ENCODE measurements around the gene NBPF12. TPM values are rescaled to one million over a fixed set of nuclear protein-coding genes. Genes with fewer than 3 reads are reported as not detected.
"Not testable (repeated sequence)": the region's sequence is repeated elsewhere in the genome, so short reads cannot be mapped to it uniquely, and the experiment has no call there.

Gene NBPF12
- total RNA-seq, 2 experiments from 2014 or later = 16.5 to 33.5 TPM

DNA sequence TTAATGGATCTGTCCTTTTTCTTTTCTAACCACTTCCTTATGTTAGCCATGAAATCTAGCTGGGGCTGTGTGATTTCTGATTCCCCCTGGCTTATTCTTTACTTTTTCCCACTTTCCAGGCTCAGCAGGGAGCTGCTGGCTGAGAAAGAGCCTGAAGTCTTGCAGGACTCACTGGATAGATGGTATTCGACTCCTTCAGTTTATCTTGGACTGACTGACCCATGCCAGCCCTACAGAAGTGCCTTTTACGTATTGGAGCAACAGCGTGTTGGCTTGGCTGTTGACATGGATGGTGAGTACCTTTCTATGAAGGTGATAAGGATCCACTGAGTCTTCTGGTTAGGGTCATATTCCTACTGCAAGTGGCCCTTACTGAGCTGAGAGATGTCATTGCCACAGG lies 51.3 kb downstream of the NBPF12 start:
- H3K27ac ChIP-seq (ENCODE audit: low read depth, low read length, poor library complexity, severe bottlenecking); H3K79me2 ChIP-seq (ENCODE audit: insufficient read depth, low read depth, low read length); H3K4me1 ChIP-seq (ENCODE audit: insufficient read depth, low read length, poor library complexity, severe bottlenecking); H3K4me3 ChIP-seq (ENCODE audit: low read depth, low read length, poor library complexity, severe bottlenecking); H2AFZ ChIP-seq (ENCODE audit: low read length); H3K4me2 ChIP-seq (ENCODE audit: low read length); H3K9me3 ChIP-seq (ENCODE audit: low read length); H4K20me1 ChIP-seq (ENCODE audit: insufficient read depth, low read length); POLR2A ChIA-PET; DNase-seq (ENCODE audit: low spot score); H3K9me2 ChIP-seq (ENCODE audit: insufficient read depth, low read length); CTCF ChIA-PET (ENCODE audit: unreplicated experiment); intact Hi-C loops (cut with micrococcal nuclease; ENCODE audit: unreplicated experiment): not testable (repeated sequence)
- BruUV-seq (replicated peaks) = TSS peak; percentile 59
- peaks cover 16% of the 10 kb centered on the region for H3K36me3 ChIP-seq (ENCODE audit: insufficient read depth, low read length)

DNA sequence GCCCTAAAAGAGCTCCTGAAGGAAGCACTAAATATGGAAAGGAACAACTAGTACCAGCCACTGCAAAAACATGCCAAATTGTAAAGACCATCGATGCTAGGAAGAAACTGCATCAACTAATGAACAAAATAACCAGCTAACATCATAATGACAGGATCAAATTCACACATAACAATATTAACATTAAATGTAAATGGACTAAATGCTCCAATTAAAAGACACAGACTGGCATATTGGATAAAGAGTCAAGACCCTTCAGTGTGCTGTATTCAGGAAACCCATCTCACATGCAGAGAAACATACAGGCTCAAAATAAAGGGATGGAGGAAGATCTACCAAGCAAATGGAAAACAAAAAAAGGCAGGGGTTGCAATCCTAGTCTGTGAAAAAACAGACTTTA lies 70.4 kb downstream of the NBPF12 start:
- H3K27ac ChIP-seq (ENCODE audit: low read depth, low read length, poor library complexity, severe bottlenecking); H3K4me3 ChIP-seq (ENCODE audit: low read depth, low read length, poor library complexity, severe bottlenecking); H3K9me2 ChIP-seq (ENCODE audit: insufficient read depth, low read length); BruUV-seq (replicated peaks); CTCF ChIA-PET (ENCODE audit: unreplicated experiment); H3K9me3 ChIP-seq (ENCODE audit: low read length); H3K4me2 ChIP-seq (ENCODE audit: low read length); intact Hi-C loops (cut with micrococcal nuclease; ENCODE audit: unreplicated experiment); POLR2A ChIA-PET; H4K20me1 ChIP-seq (ENCODE audit: insufficient read depth, low read length); H2AFZ ChIP-seq (ENCODE audit: low read length); H3K4me1 ChIP-seq (ENCODE audit: insufficient read depth, low read length, poor library complexity, severe bottlenecking); DNase-seq (ENCODE audit: low spot score); H3K79me2 ChIP-seq (ENCODE audit: insufficient read depth, low read depth, low read length): not testable (repeated sequence)
- H3K36me3 ChIP-seq (ENCODE audit: insufficient read depth, low read length) = peaks cover 20% of the 10 kb centered on the region

DNA sequence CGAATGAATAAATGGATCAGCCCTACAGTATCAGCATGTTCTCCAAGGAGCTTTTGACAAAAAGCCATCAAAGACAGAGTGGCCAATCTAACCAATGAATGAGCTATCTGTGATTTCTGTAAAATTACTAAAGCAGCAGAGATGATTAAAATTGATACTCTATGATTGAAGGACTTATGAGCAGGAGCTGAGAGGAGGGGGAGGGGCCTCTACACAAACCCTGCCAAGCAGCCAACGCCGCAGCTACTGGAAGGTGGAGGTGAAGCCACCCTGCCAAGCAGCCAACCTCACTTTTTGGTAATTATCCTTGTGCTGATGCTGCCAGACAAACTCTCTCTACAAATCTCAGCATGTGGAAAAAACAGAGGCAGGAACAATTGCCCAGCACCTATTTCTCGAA lies 88.9 kb downstream of the NBPF12 start:
- CTCF ChIA-PET (ENCODE audit: unreplicated experiment); H3K4me1 ChIP-seq (ENCODE audit: insufficient read depth, low read length, poor library complexity, severe bottlenecking); intact Hi-C loops (cut with micrococcal nuclease; ENCODE audit: unreplicated experiment); H3K27ac ChIP-seq (ENCODE audit: low read depth, low read length, poor library complexity, severe bottlenecking); H4K20me1 ChIP-seq (ENCODE audit: insufficient read depth, low read length); DNase-seq (ENCODE audit: low spot score); H3K9me2 ChIP-seq (ENCODE audit: insufficient read depth, low read length); H3K9me3 ChIP-seq (ENCODE audit: low read length); H2AFZ ChIP-seq (ENCODE audit: low read length); H3K4me2 ChIP-seq (ENCODE audit: low read length); H3K4me3 ChIP-seq (ENCODE audit: low read depth, low read length, poor library complexity, severe bottlenecking); H3K79me2 ChIP-seq (ENCODE audit: insufficient read depth, low read depth, low read length); BruUV-seq (replicated peaks): not testable (repeated sequence)
- peaks cover 94% of the 10 kb centered on the region for H3K36me3 ChIP-seq (ENCODE audit: insufficient read depth, low read length)
- POLR2A ChIA-PET = interaction anchor here (0.9 to 2.0 kb wide), 2 partner anchors 16 to 58 kb away, joined by 3 to 5 read pairs; no protein-coding TSS in a partner anchor

DNA sequence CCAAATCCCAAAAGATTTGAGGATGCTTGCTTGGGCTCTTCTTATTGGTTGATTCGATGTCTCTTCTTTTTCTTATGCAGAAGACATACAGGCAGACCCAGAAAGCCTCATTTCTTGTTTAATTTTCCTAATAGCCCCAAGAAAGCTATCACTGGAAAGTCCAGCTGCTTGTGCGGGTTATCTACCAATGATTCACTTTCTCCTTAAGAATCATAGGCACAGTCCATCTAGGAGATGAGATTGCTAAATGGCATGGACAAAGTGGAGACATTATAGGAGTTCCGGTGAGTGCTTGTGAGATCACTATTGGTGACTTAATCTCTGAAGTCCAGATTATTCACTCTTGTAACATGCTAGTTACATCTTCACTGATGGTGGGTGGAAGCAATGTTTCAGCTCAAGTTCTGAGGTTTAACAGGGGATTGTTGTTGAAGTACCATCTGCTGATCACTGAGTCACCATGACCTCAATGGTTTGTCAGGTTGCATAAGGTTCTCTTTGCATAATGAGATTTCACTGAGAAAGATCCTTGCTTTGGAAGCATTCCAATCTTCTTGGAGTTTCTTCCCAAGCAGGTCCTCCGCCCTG lies 92.0 kb downstream of the NBPF12 start:
- H3K9me3 ChIP-seq (ENCODE audit: low read length); H3K9me2 ChIP-seq (ENCODE audit: insufficient read depth, low read length); intact Hi-C loops (cut with micrococcal nuclease; ENCODE audit: unreplicated experiment); BruUV-seq (replicated peaks); H4K20me1 ChIP-seq (ENCODE audit: insufficient read depth, low read length); H3K4me2 ChIP-seq (ENCODE audit: low read length); CTCF ChIA-PET (ENCODE audit: unreplicated experiment); H2AFZ ChIP-seq (ENCODE audit: low read length); DNase-seq (ENCODE audit: low spot score); H3K4me3 ChIP-seq (ENCODE audit: low read depth, low read length, poor library complexity, severe bottlenecking); H3K27ac ChIP-seq (ENCODE audit: low read depth, low read length, poor library complexity, severe bottlenecking): not testable (repeated sequence)
- Histone ChIP-seq H3K4me1 (ENCODE audit: insufficient read depth, low read length, poor library complexity, severe bottlenecking) (peaks cover 11% of the 10 kb centered on the region), H3K79me2 (ENCODE audit: insufficient read depth, low read depth, low read length) (peaks cover 23% of the 10 kb centered on the region; the same call in 1 of the 2 replicates), H3K36me3 (ENCODE audit: insufficient read depth, low read length) (peaks cover 93% of the 10 kb centered on the region)
- POLR2A ChIA-PET = interaction anchor here (1.6 kb wide), 1 partner anchor 14 kb away, joined by 5 read pairs; no protein-coding TSS in a partner anchor
